COLO829 (cell line): Measurements from ENCODE around the gene DMGDH.
A peak's percentile ranks its signal among the peaks of the same experiment; 100 is the strongest.

ENCODE experiments used
- DNase-seq: peaks from one replicate; pipeline ENCODE4 v3.0.0; 2012; ENCODE audit warnings: low spot score

DMGDH gene

DNA sequence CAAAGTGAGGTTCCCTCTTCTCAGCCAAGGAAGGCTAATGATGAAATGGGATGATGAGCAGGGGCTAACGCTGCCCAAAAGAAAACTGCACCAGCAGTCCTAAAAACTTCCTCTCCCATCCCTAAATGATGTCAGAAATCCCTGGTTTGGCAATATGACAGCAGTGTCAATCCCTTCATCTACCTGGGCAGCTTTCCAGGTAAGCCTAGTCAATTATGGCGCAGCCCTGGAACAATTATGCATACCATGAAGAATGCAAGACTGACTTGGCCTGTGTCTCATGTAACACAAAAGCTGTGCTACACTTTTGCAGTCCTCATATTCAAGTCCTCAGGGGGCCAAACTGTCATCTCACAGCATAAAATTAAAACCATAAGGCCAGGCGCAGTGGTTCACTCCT lies 7.0 kb downstream of the DMGDH start:
- DNase-seq: no peak

DNA sequence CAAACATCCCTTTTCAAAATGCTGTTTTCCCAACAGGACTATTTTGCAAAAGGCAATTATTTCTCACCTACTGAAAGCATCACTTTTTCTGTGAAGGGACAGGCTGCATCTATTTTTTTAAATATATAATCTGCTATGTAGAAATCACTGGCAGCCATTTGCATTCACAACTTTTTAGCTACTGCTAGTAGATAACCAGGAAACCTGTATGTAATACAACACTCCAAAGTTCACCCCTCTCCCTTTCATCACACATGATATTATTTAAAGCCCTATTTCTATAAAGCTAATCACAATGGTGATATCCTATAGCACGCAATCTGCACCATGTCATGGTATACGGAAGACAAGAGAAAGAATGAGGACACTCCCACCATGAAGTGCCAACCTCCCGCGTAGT lies 9.8 kb downstream of the DMGDH start:
- no peak for DNase-seq

DNA sequence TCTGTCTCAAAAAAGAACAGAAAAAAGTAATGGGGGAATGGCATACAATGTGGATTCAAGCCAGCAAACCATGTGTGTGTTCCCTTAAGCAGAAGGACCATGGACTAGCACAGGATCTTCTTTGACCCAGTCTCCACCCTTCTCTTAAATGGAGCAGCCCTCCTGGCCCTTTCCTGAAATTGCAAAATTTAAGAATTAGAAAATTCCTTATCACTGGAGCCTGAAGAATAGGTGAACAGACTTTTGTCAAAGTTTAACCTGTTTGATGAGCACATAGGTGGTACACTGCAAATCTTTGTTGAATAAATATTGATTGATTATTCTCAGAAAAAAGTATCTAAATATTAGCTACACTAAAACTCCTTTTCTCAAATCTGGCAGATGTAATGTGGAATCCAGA lies 12.6 kb downstream of the DMGDH start:
- no peak for DNase-seq

DNA sequence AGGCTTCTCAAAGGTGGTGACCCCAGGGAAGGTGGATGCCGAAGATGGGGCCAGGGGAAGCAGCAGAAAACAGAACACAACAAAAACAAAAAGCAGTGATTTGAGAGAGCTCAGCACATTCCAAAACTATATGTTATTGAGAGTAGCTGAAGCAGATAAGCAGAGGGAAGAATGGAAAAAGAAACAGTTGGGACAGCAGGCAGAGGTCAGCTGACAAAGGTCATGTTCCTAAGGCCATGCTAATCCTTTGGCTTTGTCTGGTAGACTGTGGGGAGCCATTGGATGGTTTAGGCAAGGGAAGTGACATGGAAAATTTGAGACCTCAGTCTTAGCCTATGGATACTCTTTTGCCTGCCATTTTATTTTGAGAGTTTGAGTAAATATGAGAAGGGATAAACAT lies 14.5 kb downstream of the DMGDH start:
- no peak for DNase-seq

DNA sequence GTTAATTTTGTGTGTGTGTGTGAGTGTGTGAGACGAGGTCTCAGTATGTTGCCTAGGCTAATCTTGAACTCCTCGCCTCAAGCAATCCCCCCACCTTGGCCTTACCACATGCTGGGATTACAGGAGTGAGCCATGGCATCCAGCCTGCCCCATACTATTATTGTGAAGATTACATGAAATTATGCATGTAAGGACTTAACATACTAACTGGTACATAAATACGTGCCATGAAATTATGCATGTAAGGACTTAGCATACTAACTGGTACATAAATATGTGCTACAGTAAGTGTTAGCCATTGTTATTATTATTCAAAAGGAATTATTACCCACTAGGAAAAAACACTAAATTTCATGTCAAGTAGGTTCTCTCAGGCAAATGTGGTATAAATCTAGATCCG lies 16.2 kb downstream of the DMGDH start:
- DNase-seq: no peak

DNA sequence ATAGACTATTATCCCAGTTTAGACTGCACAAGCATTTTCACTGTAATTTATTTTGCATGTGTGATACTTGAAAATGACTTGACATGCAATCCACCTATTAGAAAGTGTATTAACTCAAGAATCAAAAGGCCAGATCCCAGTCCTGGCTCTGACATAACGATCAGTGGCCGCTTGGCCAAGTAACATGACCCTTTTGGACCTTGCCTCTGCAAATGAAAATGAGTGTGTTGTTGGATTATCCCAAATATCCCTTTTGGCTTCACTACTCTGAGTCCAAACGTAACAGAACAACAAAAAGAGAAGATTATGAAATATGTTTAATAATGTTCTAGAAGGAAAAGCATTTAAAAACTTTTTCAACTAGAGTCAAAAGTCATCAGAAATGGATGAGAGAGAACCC lies 19.0 kb downstream of the DMGDH start:
- DNase-seq: no peak

DNA sequence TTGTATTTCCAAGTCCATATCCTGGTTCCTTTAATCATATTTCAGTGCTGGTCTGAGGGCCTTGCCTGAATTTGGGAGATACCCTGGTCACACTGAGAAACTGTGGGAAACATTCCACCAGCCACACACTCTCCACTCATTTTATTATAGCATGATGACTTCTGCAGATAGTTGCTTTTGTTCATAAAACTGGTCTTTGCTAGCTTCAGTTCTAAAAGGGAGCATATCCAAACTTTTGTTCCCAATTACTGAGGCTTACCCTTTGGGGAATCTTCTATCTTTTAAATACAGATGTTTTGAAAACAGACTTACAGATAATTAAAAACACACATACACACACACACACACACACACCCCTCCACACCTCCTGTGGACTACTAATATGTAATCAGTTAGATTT lies 21.0 kb downstream of the DMGDH start:
- DNase-seq: no peak

DNA sequence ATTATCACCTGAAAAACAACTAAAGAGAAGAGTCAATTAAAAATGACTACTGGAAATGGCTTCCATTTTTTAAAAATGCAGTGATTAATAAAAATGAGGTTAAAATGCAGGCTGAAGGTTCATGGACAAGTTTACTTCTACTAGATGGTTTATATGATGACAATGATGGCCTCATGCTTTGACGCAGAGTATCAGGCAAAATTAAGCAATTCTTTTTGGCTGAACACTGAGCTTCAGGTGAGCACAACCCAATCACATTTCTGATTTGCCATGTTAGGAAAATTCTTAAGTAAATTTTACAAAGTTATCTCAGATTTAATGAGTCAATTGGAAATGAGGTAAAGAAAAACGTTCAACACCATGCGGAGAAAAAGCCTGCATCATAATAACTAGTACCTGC lies 22.3 kb downstream of the DMGDH start:
- DNase-seq: no peak

DNA sequence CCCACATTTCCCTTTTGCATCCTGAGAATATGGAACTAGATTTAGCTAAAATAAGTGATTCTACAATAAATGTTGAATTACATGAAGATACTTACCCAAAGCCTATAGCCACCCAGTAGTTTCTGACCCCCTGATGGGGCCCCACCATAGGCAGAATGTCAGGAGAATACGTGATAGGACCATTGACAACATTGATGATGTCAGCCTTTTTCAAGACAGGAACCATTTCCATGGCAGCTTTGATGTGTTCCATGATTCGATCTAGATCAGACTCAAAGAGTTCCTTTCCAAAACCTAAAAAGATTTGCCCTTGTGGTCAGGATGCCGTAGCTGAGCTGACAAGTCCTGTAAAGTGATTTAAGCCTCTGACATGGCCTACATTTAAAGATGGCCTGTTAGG lies 27.3 kb downstream of the DMGDH start:
- DNase-seq: no peak

DNA sequence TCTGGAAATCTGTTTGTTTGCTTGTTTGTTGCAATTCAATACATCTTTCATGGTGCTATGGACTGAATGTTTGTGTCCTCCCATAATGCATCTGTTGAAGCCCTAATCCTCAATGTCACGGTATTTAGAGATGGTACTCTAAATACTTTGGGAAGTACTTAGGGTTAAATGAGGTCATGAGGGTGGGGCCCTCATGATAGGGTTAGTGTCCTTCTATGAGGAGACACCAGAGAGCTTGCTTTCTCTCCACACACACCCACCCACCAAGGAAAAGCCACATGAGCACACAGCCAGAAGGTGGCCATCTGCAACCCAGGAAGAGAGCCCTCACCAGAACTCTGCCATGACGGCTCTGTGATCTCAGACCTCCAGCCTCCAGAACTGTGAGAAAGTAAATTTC lies 32.7 kb downstream of the DMGDH start:
- DNase-seq: no peak

DNA sequence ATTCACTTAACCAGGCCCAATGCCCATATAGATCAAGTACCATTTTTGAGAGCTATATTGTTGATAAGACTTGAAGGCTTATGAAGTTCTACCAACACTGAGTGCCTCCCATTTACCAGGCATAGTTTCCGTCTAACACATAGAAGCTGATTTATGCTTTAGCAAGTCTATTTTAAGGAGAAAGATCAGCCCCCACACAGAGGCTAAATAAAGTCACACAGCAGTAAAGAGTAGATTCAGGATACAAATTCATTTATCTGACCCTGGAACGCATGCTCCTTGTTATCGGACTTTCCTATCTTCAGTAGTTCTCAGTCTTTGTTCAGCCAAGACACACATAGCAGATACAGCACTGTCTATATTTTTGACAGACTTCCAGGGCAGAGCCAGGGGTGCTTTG lies 34.2 kb downstream of the DMGDH start:
- DNase-seq: no peak

DNA sequence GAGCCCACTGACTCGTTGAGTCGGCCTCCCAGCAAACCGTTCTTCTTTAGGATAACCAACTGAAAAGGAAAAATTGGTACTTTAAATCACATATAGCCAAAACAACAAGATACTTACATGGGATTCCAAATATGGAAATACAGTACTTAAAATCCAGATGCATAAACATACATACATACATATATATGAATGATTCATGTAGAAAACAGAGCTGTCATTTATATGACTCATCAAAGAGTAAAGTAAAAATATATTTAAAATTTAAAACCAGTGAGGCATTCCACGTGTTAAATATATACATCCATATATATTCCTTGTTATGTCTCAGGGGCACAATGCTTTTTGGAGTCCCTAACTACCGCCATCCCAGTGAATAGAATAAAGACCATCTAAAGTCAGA lies 36.7 kb downstream of the DMGDH start:
- no peak for DNase-seq

DNA sequence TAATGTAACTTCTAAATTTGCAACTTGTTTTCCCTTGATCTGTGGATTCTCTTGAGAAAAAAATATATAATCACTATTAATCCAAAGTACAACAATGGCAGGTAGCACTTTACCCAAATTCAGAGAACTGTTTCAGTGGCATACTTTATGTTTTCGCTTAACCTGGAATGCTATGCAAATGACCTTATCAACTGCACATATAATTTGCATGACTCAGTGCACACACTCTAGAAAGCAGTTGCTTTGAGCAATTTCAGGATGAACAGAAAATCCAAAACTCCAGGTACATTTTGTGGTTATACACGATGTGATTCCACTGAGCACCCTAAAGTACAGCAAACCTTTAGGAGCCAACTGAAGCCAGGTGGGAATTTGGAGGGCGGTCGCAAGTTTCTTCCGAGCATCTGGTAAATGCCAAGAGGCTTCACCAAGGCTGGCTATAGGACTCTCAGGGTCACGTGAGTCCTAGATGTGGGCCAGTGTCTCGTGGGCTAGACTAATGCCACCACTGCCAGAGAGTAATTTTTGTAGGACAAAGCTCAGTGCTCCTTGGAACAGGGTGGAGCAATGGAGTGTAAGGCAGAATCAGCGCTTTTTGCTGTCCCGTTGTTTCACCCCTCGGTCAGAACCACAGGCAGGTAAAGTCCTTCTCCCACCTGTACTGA lies 37.3 kb downstream of the DMGDH start:
- no peak for DNase-seq

DNA sequence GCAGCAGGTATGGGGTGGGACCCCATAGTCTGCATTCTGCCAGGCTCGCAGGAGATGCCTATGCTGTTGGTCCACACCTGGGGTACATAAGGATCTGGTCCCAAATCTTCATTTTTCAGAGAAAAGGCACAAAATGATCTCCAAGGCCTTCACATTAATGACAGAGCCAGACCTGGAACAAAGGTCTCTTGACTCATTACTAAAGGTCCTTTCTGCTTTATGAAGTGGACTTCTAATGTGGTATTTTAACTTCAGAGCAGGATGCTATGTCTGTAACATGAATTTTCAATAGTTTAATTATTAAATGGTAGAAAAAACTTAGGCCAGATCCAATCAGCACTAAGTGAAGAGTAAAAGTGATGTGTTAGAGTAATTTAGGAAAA lies 38.0 kb downstream of the DMGDH start:
- DNase-seq: no peak

DNA sequence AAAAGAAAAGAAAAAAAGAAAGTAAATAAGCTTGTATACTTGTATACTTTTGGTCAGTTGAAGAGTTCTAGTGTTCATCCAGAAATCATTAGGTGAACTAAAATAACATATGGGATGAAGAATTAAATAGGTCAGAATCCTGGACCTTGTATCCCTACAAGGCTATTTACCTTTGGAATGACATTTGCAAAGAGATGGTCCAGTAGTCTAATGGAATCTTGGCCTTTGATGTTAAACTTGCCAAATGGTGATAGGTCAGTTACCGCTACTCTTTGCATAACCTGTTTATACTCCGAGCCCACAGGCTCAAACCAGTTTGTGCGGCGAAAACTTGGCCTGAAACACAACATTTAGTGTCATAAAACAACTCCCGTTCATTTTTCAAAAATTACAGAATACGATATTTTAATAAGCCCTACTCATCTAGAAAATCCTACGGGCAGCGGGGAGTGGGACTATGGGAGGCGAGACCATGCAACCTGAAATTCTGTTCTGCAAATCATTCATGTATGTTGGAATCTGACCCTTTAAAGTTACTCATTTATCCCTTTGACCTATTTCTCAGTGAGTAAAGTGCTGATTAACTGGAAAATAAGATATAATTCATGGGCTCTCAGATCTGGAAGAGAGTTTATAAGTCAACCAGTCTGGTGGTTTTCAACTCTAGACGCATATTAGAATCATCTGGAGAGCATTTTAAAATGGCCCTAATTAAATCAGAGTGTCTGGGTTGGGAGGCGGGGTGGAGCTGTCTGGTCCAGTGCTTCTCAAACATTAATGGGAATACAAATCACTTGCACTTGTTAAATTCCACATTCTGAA lies 38.6 kb downstream of the DMGDH start:
- DNase-seq: no peak

DNA sequence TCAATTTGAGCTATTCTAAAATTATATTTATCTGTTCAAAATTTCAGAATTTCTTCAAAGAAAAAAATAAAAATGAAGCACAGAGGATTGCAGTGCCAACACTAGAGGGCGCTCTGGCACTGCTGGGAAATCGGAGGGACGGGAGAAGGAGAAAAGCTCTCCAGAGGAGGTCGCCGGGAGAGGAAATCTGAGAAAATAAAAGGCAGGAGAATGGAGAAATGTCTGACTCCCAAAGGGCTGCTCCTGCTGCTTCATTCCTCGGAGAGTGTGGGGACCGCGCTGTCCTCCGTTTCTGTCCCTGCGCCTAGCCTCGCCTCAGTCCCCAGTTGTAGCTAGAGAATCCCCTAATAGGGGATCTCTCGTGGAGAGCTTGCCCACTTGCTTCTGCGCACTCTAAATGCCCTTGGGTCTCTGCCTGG lies 44.4 kb downstream of the DMGDH start:
- peak; percentile 28 for DNase-seq

DNA sequence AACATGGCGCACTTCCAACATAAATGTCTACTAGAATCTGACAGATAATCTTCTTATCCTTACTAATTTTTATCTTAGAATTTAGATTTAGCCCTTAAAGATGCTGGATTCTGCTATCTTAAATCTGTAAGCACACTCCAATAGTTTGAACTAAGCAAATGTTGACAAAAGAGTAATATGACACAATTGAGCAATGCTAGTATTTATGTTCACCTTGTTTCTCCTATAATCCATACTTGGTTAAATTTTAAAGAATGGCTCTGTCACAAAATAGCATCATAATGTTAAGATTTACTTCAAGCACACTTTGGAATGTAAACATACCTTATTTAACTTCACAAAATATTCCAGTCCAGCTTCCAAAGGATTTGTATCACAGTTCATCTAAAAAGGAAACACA lies 45.5 kb downstream of the DMGDH start:
- DNase-seq: no peak

DNA sequence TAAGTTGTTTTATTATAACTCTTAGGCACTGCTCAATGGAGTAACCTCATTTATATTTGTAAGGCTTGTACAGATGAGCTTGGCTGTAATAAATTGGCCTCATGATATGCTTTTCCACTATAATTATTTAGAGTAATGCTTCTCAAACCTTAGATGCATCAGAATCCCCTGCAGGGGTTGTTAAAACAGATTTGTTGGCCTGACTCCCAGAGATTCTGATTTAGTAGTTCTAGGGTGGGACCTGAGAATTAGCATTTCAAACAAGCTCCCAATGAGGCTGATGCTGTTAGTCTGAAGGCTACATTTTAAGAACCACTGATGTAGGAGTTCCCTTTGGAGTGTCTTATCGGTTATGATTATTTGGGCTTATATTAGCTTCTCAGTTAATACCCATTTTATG lies 46.1 kb downstream of the DMGDH start:
- DNase-seq: no peak

DNA sequence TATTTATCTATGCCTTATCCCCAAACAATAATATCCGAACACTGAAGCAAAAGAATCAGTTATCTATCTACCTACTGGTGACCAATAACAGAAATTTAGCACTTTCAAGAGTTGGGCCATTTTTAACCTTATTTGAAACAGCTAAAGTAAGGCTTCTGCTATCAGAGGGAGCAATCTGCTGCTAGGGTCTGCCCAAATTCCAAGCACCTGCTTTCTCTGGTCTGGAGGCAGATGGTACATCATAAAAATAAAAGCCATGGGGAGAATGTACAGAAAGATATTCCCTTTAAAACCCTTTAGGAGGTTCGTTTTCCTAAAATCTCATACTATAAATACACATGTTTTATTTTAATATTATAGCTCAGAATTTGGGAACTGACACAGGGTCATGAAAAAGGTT lies 46.7 kb downstream of the DMGDH start:
- DNase-seq: no peak

DNA sequence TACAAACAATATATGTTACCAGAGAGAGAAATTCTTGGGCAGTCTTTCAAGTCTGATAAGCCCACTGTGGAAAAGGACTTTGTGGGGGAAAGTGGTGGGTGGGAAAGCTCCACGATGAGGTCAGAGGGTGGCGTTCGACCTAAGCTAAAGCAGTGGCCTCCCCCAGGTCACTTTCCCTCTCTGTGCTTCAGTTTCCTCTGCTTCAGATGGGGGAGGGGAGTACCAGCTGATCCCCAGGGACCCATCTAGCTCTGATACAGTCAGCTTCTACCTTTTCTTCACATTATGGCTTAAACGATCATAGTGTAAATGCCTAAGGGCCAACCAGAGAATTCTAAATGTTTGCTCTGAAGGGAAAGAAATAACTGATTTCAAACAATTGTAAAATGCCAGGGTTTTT lies 47.7 kb downstream of the DMGDH start:
- no peak for DNase-seq

DNA sequence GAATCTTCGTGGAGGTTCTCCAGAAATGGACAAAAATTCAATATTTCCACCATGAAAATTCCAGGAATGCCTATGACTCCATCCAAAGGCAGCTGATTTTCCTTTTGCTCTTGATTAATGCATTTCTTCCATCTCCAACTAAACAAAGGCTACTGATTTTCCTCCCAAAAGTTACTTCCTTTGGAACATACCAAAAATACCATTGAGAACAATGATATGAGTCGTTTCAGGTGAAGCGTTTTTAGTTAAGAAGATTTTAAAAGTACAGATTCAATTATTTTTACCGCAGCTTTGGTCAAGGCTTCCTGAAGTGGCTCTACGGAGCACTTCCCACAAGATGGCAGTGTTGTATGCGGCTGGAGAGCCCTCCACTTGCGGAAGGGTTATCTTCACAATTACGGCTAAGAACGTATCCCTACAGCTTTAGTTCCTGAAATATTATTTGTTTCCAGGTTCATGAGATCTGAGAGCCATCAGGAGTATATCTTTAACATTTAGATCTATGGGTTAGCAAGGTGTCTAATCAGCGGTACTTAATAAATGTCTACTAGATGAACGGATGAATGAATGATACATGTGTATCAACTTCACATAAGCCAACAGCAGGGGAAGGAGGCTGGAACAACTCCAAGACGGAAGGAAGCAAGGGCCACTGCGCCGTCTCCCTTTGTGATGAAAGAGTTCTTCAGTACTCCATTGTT lies 48.5 kb downstream of the DMGDH start:
- DNase-seq: peak; percentile 44

DNA sequence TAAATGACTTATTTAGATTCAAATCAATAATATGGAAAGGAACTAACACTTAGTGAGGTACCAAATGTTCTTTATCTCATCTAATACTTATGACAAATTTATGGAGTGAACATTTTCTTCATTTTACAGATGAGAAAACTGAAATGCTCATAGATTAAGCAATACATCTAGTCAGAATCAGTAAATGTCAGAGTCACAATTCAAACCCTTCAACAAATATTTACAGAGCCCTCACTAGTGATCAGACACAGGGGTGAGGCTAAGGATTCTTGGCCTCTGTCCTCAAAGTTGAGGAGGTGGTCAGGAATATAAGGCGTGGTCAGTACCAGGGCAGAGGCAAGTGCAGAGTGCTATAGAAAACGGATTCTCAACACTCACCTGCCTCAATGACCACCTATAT lies 54.8 kb downstream of the DMGDH start:
- no peak for DNase-seq

DNA sequence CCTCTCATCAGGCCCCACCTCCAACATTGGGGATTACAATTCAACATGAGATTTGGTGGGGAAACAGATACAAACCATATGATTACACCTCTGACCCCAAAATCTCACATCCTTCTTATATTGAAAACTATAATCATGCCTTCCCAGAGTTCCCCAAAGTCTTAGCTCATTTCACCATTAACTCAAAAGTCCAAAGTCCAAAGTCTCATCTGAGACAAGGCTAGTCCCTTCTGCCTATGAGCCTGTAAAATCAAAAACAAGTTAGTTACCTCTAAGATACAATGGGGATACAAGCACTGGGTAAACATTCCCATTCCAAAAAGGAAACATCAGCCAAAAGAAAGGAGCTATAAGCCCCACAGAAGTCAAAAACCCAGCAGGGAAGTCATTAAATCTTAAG lies 57.6 kb downstream of the DMGDH start:
- DNase-seq: no peak
